AG04449 (cell line): ENCODE measurements around the gene BCAS1.

Experiments
- CTCF ChIA-PET: fragments of 350-600 bp; formaldehyde crosslinking; extraction: SDS; loops from one replicate; lab custom pipeline; 2021; ENCODE audit warnings: antibody characterized with exemption; lab: Yijun Ruan, JAX
- POLR2A ChIA-PET: fragments of 400-600, 350-600 bp; formaldehyde crosslinking; extraction: SDS; loops from one replicate; lab custom pipeline; 2020; ENCODE audit warnings: antibody characterized with exemption, inconsistent platforms; lab: Yijun Ruan, JAX
- DNase-seq: peaks from one replicate; pipeline ENCODE4 v3.0.0-alpha.2; 2010; ENCODE audit warnings: low read depth, low spot score
- H3K4me3 ChIP-seq: 2 replicates; pipeline ENCODE4 v1.5.1; 2011; ENCODE audit warnings: low read depth, mild to moderate bottlenecking, control low read depth, low read length
- TF ChIP-seq, protein P1 (sequence below): IDR thresholded peaks from one replicate; pipeline ENCODE4 v1.5.1; 2011; ENCODE audit warnings: mild to moderate bottlenecking, moderate library complexity, low read length, control low read depth, inconsistent platforms; ENCODE audit not compliant: insufficient read depth; ENCODE audit errors: missing control alignments

BCAS1 gene

DNA sequence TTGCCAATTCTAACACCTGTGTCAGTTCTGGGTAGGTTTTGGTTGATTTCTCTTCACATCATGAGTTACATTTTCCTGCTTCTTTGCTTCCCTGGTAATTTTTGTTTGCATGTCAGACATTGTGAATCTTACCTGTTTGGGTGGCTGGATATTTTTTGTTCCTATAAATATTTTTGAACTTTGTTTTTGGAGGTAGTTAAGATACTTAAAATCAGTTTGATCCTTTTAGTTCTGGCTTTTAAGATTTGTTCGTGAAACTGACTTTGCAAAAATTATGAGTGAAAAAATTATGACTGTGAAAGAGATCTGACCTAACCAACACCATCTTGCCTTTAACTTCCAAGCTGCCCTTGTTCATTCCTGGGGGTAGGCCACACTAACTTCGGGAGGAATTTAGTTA is 69.5 kb downstream of the BCAS1 start:
- POLR2A ChIA-PET: no interaction called here
- DNase-seq: no peak
- TF ChIP-seq, protein P1, sequence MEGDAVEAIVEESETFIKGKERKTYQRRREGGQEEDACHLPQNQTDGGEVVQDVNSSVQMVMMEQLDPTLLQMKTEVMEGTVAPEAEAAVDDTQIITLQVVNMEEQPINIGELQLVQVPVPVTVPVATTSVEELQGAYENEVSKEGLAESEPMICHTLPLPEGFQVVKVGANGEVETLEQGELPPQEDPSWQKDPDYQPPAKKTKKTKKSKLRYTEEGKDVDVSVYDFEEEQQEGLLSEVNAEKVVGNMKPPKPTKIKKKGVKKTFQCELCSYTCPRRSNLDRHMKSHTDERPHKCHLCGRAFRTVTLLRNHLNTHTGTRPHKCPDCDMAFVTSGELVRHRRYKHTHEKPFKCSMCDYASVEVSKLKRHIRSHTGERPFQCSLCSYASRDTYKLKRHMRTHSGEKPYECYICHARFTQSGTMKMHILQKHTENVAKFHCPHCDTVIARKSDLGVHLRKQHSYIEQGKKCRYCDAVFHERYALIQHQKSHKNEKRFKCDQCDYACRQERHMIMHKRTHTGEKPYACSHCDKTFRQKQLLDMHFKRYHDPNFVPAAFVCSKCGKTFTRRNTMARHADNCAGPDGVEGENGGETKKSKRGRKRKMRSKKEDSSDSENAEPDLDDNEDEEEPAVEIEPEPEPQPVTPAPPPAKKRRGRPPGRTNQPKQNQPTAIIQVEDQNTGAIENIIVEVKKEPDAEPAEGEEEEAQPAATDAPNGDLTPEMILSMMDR: no peak
- H3K4me3 ChIP-seq: no peak overlapping the region
- CTCF ChIA-PET: no interaction called here

DNA sequence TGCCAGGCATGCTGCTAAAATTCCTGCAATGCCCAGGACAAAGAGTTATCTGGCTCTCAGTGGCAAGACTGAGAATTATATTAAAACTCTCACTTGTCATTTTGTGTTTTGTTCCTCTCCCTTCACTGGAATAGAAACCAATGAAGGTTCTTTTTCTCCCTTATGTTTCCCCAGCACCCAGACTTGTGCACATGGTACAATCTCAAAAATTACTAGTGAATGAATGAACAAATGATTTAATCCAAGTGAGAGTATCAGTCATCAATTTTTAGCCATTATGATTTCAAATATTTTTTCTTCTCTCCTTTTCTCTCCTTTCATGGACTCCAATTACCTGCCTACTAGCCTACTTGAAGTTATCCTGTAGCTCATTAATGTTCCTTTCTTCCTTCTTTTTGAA is 70.1 kb downstream of the BCAS1 start:
- POLR2A ChIA-PET: no interaction called here
- no peak overlapping the region for H3K4me3 ChIP-seq
- DNase-seq: no peak
- TF ChIP-seq, protein P1: no peak
- CTCF ChIA-PET: no interaction called here

DNA sequence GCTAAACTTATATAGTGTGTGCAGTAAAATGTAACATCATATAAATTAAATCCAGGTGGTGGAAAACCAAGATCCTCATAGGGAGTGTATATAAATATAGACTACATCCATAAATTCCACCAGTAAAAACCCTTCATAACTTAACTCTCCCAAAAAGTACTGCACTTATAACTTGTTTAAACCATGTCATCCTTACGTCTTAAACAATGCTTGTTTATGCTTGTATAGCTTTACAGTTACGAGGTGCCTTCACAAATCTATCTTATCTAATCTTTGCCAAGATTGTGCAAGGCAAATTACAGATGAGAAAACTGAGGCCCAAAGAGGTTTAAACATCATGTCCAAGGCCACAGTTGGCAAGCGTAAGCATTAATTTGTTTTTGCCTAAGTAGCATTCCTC is 71.3 kb downstream of the BCAS1 start:
- TF ChIP-seq, protein P1: no peak
- H3K4me3 ChIP-seq: no peak overlapping the region
- CTCF ChIA-PET: no interaction called here
- POLR2A ChIA-PET: no interaction called here
- DNase-seq: no peak

DNA sequence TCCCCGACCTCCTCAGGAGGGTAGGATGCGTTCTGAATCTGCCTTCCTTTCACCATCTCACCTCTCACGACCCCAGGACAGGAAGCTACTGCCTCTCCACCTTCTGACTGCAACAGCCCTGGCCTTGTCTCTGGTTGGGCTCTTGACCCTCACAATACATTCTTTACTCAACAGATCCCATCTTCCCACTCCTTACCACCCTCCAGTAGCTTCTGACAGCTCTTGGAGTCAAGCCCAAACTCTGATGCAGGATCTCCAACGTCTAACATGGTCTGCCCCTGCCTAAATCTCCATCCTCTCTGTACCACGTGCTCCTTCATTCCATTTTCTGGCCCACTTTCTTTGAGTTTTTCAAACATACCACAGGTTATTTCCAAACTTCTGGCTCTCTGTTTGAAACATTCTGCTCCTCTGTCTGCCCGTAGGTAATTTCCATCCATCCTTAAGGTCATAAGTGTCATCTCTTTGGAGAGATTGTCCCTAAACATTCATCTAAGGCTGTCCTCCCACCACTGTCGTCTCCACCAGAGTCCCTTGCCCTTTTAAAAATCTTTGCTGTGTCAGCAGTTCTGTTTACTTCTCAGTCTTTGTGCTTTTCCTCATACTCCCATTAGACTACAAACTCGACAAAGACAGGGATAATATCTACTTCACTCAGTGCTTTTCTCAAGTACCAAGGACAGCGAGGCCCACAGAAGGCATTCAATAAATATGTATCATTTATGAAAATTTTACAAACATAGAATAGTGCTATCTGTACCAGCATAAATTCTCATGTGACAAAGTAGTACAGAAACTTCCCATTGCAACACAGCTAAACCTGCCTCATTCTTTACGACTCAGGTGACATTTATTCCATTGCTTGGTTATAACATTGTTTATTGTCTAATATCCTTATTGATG is 73.6 kb downstream of the BCAS1 start:
- DNase-seq: no peak
- ChIA-PET POLR2A (no interaction called here), CTCF (no interaction called here)
- no peak overlapping the region for H3K4me3 ChIP-seq
- TF ChIP-seq, protein P1: no peak

DNA sequence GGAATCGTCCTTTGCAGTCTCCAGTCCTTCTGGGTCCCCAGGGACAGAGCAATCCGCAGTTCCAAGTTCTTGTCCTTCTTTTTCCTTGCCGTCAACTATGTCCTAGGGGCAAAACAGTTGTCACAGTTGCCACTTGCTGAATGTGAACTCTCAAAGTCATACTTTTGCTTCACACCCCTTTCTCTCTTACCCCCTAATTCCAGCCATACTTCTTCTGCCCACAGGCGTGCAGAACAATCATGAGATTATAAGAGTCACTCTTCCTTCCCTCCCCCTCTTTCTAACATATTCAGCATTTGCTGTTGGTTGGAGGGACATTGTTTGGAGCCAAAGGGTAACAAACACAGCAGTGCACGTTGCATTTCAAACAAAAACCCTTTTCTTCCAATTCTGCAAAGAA is 74.4 kb downstream of the BCAS1 start:
- TF ChIP-seq, protein P1: no peak
- ChIA-PET POLR2A (no interaction called here), CTCF (no interaction called here)
- no peak overlapping the region for H3K4me3 ChIP-seq
- DNase-seq: no peak

DNA sequence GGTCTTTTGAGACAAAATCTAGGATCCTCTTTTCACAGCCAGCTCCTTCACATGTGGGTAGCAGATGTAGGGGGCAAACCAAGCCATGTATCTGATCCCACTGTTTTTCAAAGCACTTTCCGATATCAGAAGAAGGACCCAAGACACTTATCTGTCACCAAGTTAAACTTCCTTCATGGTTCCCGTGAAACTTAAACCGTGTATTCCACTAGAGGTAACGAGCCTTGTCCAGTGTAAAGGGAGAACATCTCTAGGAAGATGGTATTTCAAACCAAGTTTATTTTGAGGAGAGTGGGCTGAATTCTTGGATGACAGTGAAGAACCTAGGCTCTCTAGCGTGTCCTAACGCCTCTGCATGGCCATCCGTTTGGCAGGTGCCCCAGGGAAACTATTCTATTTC is 76.3 kb downstream of the BCAS1 start:
- TF ChIP-seq, protein P1: no peak

More for the DNA sequence above, 76.3 kb downstream of the BCAS1 start:
- no peak for DNase-seq
- no peak overlapping the region for H3K4me3 ChIP-seq
- POLR2A ChIA-PET: no interaction called here
- CTCF ChIA-PET: no interaction called here
